GM12874 (cell line): ENCODE measurements around the gene NTF3.

Experiments
- CTCF ChIP-seq: IDR thresholded peaks from 2 replicates; pipeline ENCODE4 v1.5.1; 2011; ENCODE audit warnings: low read depth, mild to moderate bottlenecking, control low read depth, low read length, moderate library complexity; ENCODE audit not compliant: insufficient read depth

The NTF3 gene

DNA sequence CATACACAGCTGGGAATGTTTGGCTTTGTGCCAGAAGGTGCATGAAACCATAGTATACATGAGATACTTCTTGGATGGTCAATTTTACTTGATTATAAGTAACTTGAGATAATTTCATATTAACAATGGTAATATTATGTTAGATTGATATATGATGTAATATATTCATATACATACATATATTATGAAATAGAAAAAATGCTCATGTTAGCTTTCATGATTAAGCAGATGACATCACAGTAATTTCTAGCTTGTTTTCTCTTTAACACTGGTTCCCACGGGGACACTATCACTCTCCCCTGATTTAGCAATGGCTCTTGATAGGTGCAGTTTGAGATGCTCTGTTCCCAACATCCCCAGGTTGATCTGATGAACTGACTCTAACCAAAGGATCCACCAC lies 35.4 kb upstream of the NTF3 start:
- no peak for TF ChIP-seq CTCF

- no peak for TF ChIP-seq CTCF
Measured at GRCh38 chr12:5399266-5399665, 32.6 kb upstream of the NTF3 start.

DNA sequence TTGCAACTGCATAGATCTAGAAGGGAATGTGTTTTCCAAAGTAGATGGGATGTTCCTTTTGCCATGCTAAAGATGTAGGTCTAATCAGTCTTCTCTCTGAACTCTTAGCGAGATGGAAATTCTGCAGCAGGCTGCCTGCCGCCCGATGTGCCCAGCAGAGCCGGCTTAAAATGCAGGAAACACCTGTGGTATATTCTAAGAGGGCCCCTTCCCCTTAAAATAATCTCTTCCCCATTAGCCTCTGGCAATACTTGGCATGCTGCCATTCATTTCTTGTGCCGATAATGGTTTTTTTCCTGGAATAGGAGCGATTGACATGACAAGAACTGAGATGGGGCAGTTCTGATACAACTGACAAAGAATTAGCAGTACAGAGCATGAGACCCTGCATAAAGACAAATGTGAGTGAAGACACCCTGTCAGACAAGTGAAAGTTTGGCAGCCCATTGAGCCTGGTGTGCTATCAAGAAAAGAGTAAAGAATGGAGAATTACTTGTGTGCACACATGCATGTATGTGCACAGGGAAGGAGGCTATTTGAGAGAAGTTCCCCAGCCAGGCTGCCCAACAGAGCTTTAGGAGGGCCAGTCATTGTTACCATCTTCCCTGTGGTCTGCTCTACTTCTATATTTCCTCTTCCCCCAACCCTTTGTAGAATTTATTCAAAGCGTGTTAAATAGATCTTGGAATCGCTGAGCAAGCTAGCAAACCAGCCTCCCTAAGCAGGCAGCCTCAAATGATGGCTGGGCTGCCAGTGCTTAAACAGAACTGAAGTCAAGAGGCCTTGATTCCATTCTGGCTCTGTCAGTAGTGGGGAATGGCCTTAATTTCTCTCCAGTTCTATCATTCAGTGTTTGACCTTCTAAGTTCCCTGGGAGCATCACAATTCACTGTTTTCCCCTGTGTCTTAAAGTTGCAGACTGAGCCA lies 29.6 kb upstream of the NTF3 start:
- TF ChIP-seq CTCF, result no peak

DNA sequence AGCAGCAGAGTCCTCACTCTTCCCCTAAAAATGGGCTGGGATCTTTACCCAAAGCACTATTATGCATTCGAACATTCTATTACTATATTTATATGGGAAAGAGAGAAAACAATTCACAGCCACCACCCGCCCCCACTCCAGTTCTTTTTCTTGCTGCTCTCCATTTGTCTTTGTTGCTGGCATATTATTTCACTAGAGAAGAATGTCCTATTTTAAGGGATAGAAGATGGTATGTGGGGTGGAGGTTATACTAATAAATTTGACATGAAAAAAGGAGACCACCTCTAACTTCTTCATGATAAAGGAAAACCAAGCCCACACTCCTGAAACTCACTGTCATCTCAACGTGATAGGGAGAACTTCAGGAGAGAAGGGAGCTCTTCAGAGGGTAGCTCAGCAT lies 28.5 kb upstream of the NTF3 start:
- TF ChIP-seq CTCF, result no peak

DNA sequence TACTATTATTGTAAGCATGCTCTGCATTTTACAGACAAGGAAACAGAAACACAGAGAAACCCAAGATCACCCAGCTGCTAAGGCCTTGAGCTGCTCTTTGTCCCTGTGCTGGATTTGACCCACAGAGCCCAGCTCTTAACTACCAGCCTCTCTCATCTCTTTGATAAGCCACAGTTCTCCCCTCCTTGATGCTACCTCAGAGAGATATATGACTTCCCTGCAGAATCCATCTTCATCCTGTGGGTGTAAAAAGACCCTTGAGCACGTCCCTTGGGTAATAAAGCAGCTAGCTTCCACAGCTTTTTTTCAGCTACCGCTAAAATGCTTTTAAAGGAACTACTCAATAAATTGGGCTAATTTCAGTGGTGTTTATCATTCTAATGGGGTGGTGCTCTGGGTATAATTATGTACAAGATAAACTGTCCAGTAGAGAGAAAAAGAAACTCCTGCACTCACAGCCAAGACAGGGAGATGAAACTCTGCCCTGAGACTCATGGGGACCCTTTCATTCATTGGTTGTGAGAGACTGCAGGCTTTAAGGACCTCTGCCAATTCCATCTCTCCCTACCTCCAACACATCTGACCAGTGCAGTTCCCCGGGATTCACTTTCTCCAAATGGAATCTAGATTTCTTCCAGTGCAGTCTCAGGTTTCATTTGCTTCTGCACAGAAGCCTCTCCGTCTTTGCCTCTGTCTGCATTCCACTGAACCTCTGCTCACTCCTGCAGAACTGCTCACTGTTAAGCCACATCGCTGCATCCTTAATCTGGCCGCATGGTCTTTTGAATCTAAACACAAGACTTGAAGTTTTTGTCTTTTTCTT lies 24.7 kb upstream of the NTF3 start:
- no peak for TF ChIP-seq CTCF

DNA sequence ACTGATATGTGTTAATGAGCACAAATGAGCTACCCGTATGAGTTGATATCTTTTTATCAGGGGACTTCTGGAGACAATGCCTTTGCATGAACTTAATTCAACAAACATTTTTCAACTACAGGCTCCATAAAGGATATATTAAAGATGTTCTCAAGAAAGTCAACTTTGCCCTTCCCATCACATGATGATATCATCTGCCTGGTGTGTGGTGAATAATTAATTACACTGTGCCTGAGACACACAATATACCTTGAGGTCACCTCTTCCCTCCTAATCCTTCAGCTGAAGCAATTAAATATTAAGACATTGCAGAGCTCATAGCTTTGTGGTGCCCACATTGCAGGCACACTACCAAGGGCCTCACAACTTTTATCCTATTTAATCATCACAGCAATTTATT lies 22.3 kb upstream of the NTF3 start:
- no peak for TF ChIP-seq CTCF

DNA sequence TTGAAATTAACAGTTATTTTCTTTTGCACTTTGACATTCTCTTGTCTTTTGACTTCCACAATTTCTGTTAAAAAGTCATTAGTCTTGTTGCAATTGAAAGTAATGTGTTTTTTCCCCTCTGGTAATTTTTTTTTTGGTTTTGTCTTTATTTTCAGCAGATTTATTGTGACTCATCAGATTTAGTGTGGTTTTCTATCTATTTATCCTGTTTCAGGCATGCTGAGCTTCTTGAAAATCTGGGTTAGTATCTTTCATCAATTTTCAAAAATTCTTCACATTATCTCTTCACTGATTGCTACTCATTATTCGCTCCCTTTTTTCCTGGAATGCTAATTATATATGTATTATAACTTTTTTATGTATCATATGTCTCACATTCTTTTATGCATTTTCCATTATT lies 15.3 kb upstream of the NTF3 start:
- no peak for TF ChIP-seq CTCF
